ENCODE results near the gene STK39.

The STK39 gene

DNA sequence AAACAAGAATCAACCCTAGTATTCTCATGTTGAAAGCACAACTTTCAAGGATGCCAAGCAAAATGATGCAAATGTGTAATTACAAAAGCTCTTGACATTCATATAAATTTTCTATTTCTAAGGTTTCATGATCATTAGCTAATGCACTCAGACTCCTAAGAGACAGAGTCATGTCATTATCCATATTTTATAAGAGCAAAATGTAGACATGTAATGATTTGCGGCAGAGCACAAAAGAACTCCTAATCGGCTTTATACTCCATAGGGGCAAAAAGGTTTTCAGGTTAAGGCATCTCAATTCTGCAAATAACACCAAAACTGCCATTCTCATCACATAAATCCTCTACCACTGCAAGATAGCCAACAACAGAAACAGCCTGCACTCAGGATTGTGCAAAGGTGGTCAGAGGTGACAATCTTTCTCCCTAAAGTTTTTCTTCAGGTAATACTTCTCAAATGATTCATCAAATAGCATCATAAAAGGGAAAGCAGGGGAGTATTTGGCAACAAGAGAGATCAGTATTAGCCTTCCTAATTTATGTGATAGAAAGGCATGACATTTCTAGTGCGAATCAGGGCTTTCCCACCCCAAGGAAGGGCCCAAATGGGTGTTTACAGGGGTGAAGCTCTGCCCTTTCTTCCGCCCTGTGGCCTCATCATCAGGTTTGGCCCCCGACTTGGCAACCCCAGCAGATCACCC lies 64.7 kb downstream of the STK39 start:
- DNase-seq: no peak

- DNase-seq: no peak
Observed at GRCh38 chr2:168181825-168182224, 65.6 kb downstream of the STK39 start.

DNA sequence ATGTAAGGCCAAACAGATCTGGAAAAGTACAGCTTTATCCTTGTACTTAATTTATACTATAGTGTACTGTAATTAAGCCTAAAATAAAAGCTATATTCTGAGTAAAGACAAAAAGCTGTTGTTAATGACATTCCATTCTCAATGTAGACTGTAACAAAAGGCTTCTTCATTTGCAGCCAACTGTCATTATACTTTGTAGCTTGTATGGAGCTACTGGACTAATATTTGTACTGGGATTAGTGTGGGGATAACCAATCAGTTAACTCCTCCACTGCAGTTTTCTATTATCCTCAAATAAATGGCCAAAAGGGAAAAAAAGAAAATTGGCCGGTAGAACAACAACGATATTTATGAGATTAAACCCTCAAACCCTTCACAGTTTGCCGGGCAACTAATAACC lies 66.5 kb downstream of the STK39 start:
- DNase-seq: no peak

DNA sequence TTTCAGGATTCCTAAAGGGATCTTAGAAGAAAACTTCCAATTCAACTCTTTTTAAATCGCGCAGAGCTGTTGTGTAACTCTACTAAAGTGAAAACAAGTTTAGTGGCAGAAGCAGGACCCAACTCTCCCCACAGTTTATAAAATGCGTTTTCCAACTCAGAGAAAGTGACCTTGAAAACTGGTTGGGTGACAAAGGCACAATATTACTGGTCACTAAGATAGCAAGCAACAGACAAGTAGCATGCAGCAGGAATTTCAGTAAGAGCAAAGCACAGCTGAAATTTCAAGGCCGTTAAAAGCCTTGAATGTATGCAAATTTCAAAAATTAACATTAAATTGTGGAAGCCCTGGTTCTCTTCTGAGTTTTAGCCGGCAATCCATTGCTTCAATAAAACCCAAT lies 66.9 kb downstream of the STK39 start:
- no peak for DNase-seq

DNA sequence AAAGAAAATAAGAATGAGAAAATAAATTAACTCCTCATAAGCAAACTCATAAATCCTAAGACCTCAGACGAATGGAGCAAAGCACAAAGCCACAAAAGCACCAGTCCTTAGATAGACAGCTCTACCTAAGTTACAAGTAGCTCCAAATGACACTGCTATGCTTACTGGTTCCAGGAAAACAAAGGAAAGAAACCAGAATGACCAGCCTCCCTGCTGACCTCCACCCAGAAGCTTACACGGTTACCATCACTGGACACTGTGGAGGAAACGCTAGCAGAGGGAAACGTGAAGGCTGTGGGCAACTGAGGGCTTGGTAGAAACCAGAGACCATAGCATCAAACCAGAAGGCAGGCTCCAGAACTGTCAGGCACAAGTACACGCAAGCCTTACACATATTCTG lies 67.8 kb downstream of the STK39 start:
- no peak for DNase-seq

DNA sequence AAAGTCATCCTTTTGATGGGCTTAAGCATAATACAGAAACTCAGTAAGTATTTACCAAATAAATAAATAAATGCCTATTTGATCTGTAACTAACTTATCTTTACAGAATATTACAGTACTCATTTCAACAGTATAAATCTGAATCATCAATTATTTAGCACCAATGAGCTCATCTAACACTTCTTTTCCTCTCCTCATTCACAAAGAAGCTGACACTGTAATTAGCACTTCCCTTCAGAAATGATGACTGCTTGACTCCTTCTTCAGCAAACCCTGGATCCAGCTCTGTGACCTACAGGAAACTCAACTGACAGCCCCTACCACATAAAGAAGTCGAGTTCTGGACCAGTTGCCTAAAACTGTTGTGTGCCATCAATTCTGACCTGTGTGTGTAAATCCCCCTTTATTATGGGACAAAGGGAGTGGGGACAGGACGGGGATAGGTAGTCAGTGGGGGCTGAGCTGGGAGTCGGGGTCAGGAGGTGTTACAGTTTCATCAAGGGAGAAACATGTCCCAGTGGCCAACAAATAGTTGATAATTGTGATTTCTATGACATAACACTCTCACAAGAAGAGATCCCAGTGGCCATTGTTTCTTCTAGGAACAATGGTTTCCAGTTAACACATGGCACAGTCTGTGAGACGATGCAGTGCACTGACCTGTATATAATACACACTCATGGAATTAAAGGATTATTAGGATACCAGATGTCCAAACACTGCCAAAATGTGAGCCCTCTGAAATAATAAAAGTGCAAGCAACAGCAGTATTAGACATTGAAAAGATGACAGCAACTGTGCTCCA lies 68.7 kb downstream of the STK39 start:
- peak; percentile 56 to 81 (median 79) for DNase-seq

GRCh38 chr2:168176402-168176801 lies 71.0 kb downstream of the STK39 start:
- no peak for DNase-seq

GRCh38 chr2:168175469-168175868 lies 71.9 kb downstream of the STK39 start:
- DNase-seq: no peak

DNA sequence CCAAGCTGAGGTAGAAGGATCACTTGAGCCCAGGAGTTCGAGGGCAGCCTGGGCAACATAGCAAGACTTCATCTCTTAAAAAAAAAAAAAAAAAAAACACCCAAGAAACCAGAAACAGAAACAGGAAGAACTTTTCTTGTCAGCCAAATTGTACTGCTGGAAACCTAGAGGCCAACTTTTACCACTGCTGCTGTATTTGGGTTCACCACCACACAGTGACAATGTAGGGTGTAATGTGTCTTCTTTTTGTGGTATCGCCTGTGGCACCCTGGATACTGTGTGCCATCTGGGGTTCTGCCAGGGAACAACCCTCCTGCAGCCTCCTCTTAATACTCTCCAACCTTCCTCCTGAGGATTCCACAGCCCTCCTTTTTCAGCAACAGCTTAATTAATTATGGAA lies 72.6 kb downstream of the STK39 start:
- DNase-seq: peak; percentile 46 to 76 (median 62)

GRCh38 chr2:168172071-168172470 lies 75.3 kb downstream of the STK39 start:
- no peak for DNase-seq

DNA sequence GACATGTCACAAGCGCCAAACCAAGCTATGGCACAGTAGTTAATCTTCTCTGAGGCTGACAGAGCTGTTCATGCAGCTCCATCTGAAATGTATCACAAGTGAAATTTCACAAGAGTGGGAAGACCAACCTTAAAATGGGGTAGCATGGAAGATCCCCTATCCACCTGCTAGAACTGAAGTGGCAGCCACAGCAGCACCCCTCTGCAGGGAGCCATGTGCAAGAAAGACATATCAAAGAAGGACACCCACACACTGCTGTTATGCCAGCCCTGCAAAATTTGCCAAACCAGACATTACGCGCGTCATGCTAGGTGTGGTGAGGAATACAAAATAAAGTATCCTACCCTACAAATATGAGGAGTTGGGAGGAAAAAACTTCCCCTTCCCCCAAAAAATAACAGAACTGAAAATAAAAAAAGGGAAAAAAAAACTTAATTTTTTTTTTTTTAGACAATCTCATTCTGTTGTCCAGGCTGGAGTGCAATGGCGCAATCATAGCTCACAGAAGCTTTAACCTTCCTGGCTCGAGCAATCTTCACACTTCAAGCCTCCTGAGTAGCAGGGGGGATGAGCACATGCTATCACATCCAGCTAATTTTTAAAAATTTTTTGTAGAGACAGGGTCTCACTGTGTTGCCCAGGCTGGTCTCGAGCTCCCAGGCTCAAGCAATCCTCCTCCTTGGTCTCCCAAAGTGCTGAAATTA lies 76.2 kb downstream of the STK39 start:
- DNase-seq: peak; percentile 32 to 80 (median 41)

DNA sequence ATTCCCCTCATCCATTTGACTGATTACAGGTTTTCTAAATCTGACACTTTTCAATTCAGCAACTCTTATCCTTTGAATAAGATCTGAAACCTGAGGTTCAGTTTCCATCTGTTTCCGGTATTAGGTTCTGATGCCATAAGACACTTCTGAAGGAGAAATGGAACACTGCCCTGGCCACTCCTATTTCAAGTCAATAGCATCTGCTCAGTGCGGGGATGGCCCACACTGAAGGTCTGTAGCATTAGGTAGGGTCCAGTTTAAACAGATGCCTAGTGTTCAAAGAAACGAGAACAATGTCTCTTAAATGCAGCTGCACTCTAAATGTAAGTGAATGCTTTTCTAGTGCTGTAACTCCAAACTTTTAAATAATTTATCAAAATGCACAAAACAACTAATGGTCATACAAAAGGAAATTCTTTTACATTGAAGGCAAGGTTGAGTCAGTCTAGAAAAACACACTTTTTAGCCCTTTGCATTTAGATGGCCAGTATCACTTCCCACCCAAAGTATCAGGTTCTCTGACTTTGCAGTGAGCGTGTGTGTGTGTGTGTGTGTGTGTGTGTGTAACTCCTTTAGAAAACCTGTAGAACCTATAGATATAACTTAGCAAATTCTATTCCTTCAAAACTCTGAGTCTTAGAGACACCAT lies 78.2 kb downstream of the STK39 start:
- DNase-seq: no peak

DNA sequence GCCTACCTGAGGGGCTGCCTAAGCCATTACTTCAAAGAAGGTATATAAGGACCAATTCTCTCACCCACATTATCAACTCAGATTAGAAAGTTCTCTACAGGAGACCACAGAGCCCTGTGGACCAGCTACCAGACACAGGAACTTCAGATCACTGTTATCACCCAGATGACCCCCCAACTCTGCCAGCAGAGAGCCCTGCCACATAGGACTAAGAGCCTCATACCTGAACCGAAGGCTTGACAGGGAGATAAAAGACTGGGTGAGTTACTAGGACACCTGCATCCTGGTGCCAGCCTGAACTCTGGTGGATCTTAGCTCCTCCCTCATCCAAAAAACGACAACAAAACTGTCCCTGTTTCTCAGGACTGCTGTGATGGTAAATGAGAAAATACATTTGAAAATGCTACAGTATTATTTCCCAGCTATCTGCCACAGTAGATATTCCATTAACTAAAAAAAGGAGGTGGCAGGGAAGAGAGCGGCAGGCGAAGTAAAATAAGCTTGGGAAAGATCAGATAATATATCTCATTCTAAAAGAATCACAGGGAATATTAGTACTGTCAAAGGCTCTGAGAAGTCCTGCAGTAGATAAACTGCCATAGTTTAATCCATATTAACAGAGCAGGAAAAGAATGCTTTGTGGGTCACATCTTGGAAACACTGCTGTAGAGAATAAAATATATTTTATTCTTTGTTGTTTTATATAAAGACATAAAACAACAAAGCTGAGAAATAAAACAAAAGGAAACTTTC lies 79.7 kb downstream of the STK39 start:
- no peak for DNase-seq

DNA sequence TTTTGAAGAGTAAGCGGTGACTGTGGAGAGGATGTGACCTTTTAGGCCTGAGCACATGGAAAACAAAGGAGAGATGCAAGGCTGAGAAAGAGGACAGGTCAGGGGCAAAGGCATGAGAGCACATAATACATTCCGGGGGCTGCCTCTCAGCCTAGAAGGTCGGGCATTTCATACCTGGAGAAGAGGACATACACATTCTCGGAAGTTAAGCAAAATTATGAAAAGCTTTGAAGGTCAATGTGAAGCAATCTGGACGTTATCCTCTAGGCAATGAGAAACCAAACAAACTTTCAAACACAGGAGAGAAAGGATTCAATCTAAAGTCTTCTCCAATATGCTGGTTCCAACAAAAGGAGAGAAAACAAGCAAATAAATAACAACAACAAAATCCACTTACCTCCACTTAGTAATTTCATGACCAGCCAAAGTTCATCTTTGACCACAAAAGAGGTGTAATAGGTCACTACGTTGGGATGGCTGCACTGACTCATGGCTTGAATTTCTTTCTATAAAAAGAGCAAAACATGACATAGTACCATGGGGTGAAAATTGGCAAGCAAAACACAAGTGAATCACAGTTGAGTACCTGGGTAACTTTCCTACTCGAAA lies 80.4 kb downstream of the STK39 start:
- peak in 2 of 3 donors; percentile 31 to 36 for DNase-seq

GRCh38 chr2:168165985-168166901 lies 81.2 kb downstream of the STK39 start:
- DNase-seq: peak; percentile 30 to 69 (median 54)

DNA sequence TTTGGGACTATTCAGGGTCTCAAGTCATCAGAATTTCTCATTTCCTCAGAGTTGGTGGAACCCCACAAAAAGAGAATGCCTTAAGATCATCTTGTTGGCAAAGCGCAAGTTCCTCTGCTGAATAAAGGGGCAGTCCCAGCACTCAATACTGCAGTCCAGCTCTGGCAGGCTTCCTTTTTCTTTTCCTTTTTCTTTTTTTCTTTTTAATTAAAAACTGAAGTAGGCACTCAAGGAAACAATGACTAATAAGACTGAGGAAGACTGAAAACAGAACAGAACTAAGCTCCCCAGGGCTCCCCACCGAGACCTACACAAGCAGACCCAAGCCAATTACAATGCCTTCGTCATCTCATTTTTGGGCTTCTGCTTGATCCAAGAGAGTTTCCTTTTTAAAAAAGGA lies 82.0 kb downstream of the STK39 start:
- peak; percentile 75 to 89 (median 83) for DNase-seq

DNA sequence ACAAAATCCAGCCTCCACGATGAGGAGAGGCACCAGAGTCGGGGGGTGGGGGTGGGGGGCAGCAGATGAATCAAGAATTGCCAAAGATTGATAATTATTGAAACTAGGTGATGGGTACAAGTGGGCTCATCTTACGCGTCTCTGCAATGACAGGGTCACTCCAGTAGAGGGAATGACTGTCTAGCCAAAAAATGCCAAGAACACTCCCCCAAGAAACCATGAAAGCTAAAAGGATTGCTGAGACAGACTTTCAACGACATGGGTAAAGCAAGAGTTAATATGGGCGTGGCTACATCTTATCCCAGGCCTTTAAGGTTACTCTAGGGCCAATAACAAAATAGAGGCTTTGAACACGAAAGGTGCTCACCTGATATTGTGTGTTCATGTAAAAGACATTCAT lies 86.5 kb downstream of the STK39 start:
- DNase-seq: peak in 1 of 3 donors; percentile 38

DNA sequence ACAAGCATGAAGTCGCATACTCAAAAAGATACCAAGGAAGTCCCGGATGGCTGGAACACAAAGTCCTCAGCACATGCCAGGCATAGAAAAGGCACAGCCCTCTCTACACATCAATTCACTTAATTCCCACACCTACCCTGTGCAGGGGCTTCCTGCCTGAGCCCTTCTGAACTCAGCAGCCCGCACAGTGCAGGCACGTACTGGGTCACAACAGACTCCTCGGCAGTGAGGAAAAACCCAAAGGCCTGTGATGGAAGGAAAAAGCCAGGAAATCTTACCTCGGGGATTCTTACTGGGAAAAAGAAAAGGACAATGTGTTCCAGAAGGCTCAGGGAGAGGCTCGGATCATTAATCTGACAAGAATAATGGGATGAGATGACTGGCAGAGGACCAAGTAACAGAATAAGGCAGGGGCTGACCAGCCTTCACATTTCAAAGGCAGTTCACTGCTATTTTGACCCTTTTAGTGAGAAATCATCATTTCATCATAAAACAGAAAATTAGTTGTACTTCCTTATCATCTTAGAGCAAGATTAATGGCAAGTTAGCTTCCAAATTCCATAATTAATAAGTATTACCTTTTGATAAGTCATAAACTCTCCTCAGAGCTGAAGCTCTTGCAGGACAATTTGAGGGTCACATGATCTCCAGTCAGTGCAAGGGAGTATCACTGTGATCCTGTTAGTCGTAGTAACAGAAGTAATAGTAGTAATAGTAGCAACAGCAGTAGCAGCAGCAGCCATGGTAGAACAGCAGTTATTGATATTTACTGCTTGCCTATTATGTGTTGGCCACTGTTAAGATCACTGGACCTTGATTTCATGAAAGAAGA lies 87.4 kb downstream of the STK39 start:
- no peak for DNase-seq

GRCh38 chr2:168158586-168158985 lies 88.8 kb downstream of the STK39 start:
- DNase-seq: peak; percentile 30 to 52 (median 45)

DNA sequence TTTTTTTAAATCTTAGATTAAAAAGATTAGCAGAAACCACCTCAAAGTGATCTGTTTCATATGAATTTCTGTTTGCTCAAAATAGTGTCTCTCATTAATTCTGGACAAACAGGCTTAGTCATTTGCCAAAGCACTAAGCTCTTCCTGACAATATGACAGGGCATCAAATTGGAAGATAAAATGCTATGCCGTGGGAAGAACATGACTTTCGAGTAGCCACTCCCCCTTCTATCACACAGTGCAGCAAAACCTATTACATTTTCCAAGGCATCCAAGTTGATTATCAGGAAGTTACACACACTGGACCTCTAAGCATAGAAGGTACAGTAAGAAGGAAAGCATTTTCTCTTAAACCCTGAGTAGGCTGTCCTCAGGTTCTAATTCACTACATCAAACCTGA lies 89.5 kb downstream of the STK39 start:
- no peak for DNase-seq
